Liver (tissue), 9 donors: Measurements from ENCODE around the gene KRTCAP3. TPM values are rescaled to one million over a fixed set of nuclear protein-coding genes. Genes with fewer than 3 reads are reported as not detected.

Source experiments
- DNase-seq: peaks from one replicate; pipeline ENCODE4 v3.0.0-alpha.2; 2017; ENCODE audit warnings: low spot score
- H3K27ac ChIP-seq, 2 donors: one replicate each; pipeline ENCODE4 v1.7.0; 2013; ENCODE audit warnings: inconsistent platforms in 2 of 2, low read length in 2 of 2, control low read depth in 1 of 2, low read depth in 1 of 2, mild to moderate bottlenecking in 1 of 2
- H3K27me3 ChIP-seq, 4 donors: one replicate each; pipeline versions ENCODE4 v1.6.1 to v1.7.0; 2013; ENCODE audit warnings: low read length in 3 of 4, inconsistent platforms in 1 of 4, mild to moderate bottlenecking in 1 of 4, moderate library complexity in 1 of 4; ENCODE audit not compliant: control insufficient read depth in 4 of 4, insufficient read depth in 4 of 4
- H3K36me3 ChIP-seq, 4 donors: one replicate each; pipeline versions ENCODE4 v1.6.1 to v1.7.0; 2013; ENCODE audit warnings: low read length in 3 of 4, mild to moderate bottlenecking in 3 of 4, low read depth in 1 of 4, moderate library complexity in 1 of 4; ENCODE audit not compliant: control insufficient read depth in 4 of 4, insufficient read depth in 3 of 4
- H3K4me1 ChIP-seq, 4 donors: one replicate each; pipeline versions ENCODE4 v1.6.1 to v1.7.0; 2013; ENCODE audit warnings: low read length in 3 of 4, mild to moderate bottlenecking in 3 of 4, moderate library complexity in 1 of 4; ENCODE audit not compliant: control insufficient read depth in 4 of 4, insufficient read depth in 4 of 4
- H3K4me3 ChIP-seq, 3 donors: one replicate each; pipeline versions ENCODE4 v1.6.1 to v1.7.0; 2013; ENCODE audit warnings: low read length in 3 of 3, control low read depth in 1 of 3, low read depth in 1 of 3, mild to moderate bottlenecking in 1 of 3
- H3K9ac ChIP-seq, 2 donors: one replicate each; pipeline ENCODE4 v1.7.0; 2013; ENCODE audit warnings: low read length in 2 of 2, mild to moderate bottlenecking in 2 of 2, moderate library complexity in 2 of 2, control low read depth in 1 of 2, low read depth in 1 of 2
- H3K9me3 ChIP-seq, 4 donors: one replicate each; pipeline versions ENCODE4 v1.6.1 to v1.7.0; 2013; ENCODE audit warnings: low read length in 3 of 4; ENCODE audit not compliant: control insufficient read depth in 4 of 4
- CTCF ChIP-seq: fragments of 150-350 bp; IDR thresholded peaks from 2 replicates; pipeline ENCODE4 v1.5.1; 2017; ENCODE audit warnings: improper control_type of control experiment, low read depth, low read length; ENCODE audit not compliant: missing input control
- EGR1 ChIP-seq, 2 donors: IDR thresholded peaks; 2 replicates each; pipeline ENCODE4 v1.6.1; 2016 to 2018; ENCODE audit warnings: antibody characterized with exemption in 2 of 2, low read depth in 2 of 2
- FOXA1 ChIP-seq: IDR thresholded peaks from 2 replicates; pipeline ENCODE4 v1.6.1; 2016; ENCODE audit warnings: antibody characterized with exemption
- GABPA ChIP-seq, 2 donors: IDR thresholded peaks in 1 of 2; conservative IDR thresholded peaks in 1 of 2; 2 replicates each; pipeline ENCODE4 v1.6.1; 2016; ENCODE audit warnings: antibody characterized with exemption in 2 of 2, mild to moderate bottlenecking in 1 of 2, moderate library complexity in 1 of 2
- HNF4A ChIP-seq, 2 donors: conservative IDR thresholded peaks; 2 replicates each; pipeline ENCODE4 v1.6.1; 2016; ENCODE audit warnings: antibody characterized with exemption in 2 of 2, mild to moderate bottlenecking in 2 of 2
- HNF4G ChIP-seq: IDR thresholded peaks from 2 replicates; pipeline ENCODE4 v1.6.1; 2016; ENCODE audit warnings: antibody characterized with exemption
- TAF1 ChIP-seq: conservative IDR thresholded peaks from 2 replicates; pipeline ENCODE4 v1.6.1; 2016; ENCODE audit warnings: antibody characterized with exemption, mild to moderate bottlenecking
- YY1 ChIP-seq: IDR thresholded peaks from 2 replicates; pipeline ENCODE4 v1.6.1; 2016; ENCODE audit warnings: antibody characterized with exemption, mild to moderate bottlenecking
- ZBTB33 ChIP-seq: IDR thresholded peaks from 2 replicates; pipeline ENCODE4 v1.6.1; 2016; ENCODE audit warnings: antibody characterized with exemption
- WGBS: extraction: QIAGEN DNeasy Blood & Tissue Kit; methylation state at CpG from one replicate; pipeline ENCODE4 v1.1.7; 2013; 5-methylcytosine and 5-hydroxymethylcytosine counted together
- polyA plus RNA-seq, 2 donors: library from polyadenylated mRNA; stranded (reverse) in 1 of 2; unstranded in 1 of 2; fragments of 200-250 nt in 1 of 2; fragments of >200 nt in 1 of 2; fragmentation: Nextera tagmentation in 1 of 2; extraction: Ambion mirVana in 1 of 2; gene quantifications; one replicate each; pipeline versions ENCODE4 v1.2.1 to v1.2.3, GENCODE V29; 2013 to 2015
- total RNA-seq, 2 donors: library from RNA; depleted of rRNA; stranded (reverse); fragments of >200 nt; gene quantifications; one replicate each; pipeline ENCODE4 v1.2.3, GENCODE V29; 2014
- TF ChIP-seq, protein P1 (sequence below): IDR thresholded peaks from 2 replicates; pipeline ENCODE4 v1.6.1; 2016; ENCODE audit warnings: antibody characterized with exemption
- donor health status: healthy.
- donor health status: healthy.
- donor health status: healthy.
- donor health status: healthy.
- donor health status: healthy.

Gene KRTCAP3
- total and polyA plus RNA-seq, 4 donors, result 1.8 to 12.7 (median 4.7) TPM

- TF ChIP-seq CTCF (no peak), TAF1 (no peak)
These were observed 29.6 kb upstream of the KRTCAP3 start (continued) for GRCh38 chr2:27412419-27413152.

GRCh38 chr2:27416151-27416550, 26.0 kb upstream of the KRTCAP3 start:
- H3K27ac ChIP-seq, result no peak overlapping the region
- no peak for DNase-seq
- WGBS, result 94% methylated on average over 6 of the region's 6 CpGs
- H3K27me3 ChIP-seq, result no peaks in the 10 kb centered on the region
- no peak overlapping the region for H3K4me3 ChIP-seq
- no peaks in the 10 kb centered on the region for H3K36me3 ChIP-seq
- no peak overlapping the region for H3K9ac ChIP-seq
- TF ChIP-seq, protein P1, sequence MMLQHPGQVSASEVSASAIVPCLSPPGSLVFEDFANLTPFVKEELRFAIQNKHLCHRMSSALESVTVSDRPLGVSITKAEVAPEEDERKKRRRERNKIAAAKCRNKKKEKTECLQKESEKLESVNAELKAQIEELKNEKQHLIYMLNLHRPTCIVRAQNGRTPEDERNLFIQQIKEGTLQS, result no peak
- TF ChIP-seq TAF1 (no peak), ZBTB33 (no peak), HNF4G (no peak), CTCF (no peak), GABPA (IDR thresholded peaks at IDR 0.05 in 1 of 2, conservative IDR thresholded peaks at IDR 0.05 in 1 of 2) (no peak), YY1 (no peak), HNF4A (conservative IDR thresholded peaks at IDR 0.05) (no peak), EGR1 (IDR thresholded peaks at IDR 0.05; ENCODE audit: low read depth in 2 of 2) (no peak)
- H3K4me1 ChIP-seq, result no peaks in the 10 kb centered on the region
- no peaks in the 10 kb centered on the region for H3K9me3 ChIP-seq

GRCh38 chr2:27420996-27421395, 21.2 kb upstream of the KRTCAP3 start:
- no peak for DNase-seq
- Histone ChIP-seq H3K4me3 (no peak overlapping the region), H3K36me3 (no peaks in the 10 kb centered on the region), H3K4me1 (peaks cover 0 to 3% (median 0%) of the 10 kb centered on the region in 4 donors), H3K9me3 (no peaks in the 10 kb centered on the region), H3K27ac (no peak overlapping the region), H3K9ac (no peak overlapping the region), H3K27me3 (no peaks in the 10 kb centered on the region)
- TF ChIP-seq FOXA1, result no peak
- no peak for TF ChIP-seq CTCF
- no peak for TF ChIP-seq TAF1
- TF ChIP-seq ZBTB33, result no peak
